Thoracic aorta (tissue), 2 donors: ENCODE results near the gene CALHM5. TPM values are rescaled to one million over a fixed set of nuclear protein-coding genes. Genes with fewer than 3 reads are reported as not detected.

Experiments
- ATAC-seq: fragments of 150-250 bp; one replicate; pipeline ENCODE4 v1.8.0; 2017; ENCODE audit warnings: low read depth; ENCODE audit not compliant: insufficient number of reproducible peaks, low FRiP score
- DNase-seq: peaks from one replicate; pipeline ENCODE4 v3.0.0-alpha.2; 2020; ENCODE audit warnings: low spot score
- H3K27ac ChIP-seq, 2 donors: fragments of 200-600 bp; sonication (generic); 1 replicate in 1 of 2; 2 replicates in 1 of 2; pipeline ENCODE4 v1.5.1; 2016; ENCODE audit warnings: mild to moderate bottlenecking in 2 of 2, moderate library complexity in 2 of 2
- H3K27me3 ChIP-seq: fragments of 200-600 bp; sonication (generic); replicated peaks from 2 replicates; pipeline ENCODE4 v1.6.0; 2016; ENCODE audit warnings: mild to moderate bottlenecking; ENCODE audit not compliant: insufficient read depth
- H3K36me3 ChIP-seq: fragments of 200-600 bp; sonication (generic); one replicate; pipeline ENCODE4 v1.5.1; 2016
- H3K4me1 ChIP-seq, 2 donors: fragments of 200-600 bp; sonication (generic); 1 replicate in 1 of 2; 2 replicates in 1 of 2; pipeline versions ENCODE4 v1.5.1 to v1.6.0; 2016; ENCODE audit warnings: low read depth in 2 of 2, mild to moderate bottlenecking in 1 of 2; ENCODE audit not compliant: control insufficient read depth in 1 of 2
- H3K4me3 ChIP-seq: fragments of 200-600 bp; sonication (generic); 2 replicates; pipeline ENCODE4 v1.5.1; 2016; ENCODE audit warnings: mild to moderate bottlenecking
- H3K9me3 ChIP-seq: fragments of 200-600 bp; sonication (generic); 2 replicates; pipeline ENCODE4 v1.5.1; 2016
- total RNA-seq, 2 donors: library from RNA; depleted of rRNA; stranded (reverse); fragments of >200 nt; gene quantifications; one replicate each; pipeline versions ENCODE4 v1.1.0 to v1.2.3, GENCODE V29; 2016
- TF ChIP-seq, protein P1 (sequence below): fragments of 200-600 bp; sonication (generic); IDR thresholded peaks from one replicate; pipeline ENCODE4 v1.5.1; 2019; ENCODE audit warnings: antibody characterized with exemption

CALHM5 gene
- total RNA-seq, 2 donors from 2014 or later = 14.0 to 16.7 TPM

DNA sequence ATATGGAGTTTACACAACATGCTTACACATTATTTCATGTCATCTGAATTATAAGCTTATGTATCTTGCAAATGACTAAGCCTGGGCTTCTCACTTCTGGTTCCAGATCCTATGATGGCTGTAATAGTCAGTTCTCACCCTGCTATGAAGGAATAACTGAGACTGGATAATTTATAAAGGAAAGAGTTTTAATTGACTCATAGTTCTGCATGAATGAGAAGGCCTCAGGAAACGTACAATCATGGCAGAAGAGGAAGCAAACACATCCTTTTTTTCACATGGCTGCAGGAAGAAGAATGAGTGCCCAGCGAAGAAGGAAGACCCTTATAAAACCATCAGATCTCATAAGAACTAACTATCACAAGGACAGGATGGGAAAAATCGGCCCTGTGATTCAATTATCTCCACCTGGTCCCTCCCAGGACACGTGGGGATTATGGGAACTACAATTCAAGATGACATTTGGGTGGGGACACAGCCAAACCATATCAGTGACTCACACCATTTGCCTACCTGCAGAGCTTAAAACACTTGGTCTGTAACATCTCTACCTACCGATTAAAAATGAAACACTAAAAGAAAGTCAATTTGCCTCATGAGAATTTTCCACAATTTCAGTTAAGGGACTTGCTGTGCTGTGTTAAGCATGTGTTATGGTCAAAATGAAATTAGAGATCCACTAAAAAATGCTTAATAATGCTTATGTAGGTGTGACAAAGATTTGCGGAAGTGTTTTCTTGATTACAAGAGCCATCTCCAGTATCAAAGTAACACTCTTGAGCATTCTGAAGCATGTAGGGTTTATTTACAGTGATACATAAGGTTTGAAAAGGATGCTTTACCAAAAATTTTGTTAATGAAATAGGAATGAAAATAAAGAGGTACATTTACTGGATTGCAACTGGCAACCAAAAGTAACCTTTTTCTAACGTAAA is 57.6 kb downstream of the CALHM5 start:
- Histone ChIP-seq H3K27ac (no peak overlapping the region), H3K27me3 (no peaks in the 10 kb centered on the region), H3K4me1 (peaks cover 8 to 20% of the 10 kb centered on the region in 2 donors), H3K9me3 (no peaks in the 10 kb centered on the region), H3K36me3 (no peaks in the 10 kb centered on the region), H3K4me3 (no peak overlapping the region)
- DNase-seq = no peak
- no peak for ATAC-seq
- TF ChIP-seq, protein P1, sequence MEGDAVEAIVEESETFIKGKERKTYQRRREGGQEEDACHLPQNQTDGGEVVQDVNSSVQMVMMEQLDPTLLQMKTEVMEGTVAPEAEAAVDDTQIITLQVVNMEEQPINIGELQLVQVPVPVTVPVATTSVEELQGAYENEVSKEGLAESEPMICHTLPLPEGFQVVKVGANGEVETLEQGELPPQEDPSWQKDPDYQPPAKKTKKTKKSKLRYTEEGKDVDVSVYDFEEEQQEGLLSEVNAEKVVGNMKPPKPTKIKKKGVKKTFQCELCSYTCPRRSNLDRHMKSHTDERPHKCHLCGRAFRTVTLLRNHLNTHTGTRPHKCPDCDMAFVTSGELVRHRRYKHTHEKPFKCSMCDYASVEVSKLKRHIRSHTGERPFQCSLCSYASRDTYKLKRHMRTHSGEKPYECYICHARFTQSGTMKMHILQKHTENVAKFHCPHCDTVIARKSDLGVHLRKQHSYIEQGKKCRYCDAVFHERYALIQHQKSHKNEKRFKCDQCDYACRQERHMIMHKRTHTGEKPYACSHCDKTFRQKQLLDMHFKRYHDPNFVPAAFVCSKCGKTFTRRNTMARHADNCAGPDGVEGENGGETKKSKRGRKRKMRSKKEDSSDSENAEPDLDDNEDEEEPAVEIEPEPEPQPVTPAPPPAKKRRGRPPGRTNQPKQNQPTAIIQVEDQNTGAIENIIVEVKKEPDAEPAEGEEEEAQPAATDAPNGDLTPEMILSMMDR = no peak

- Histone ChIP-seq H3K27ac (peak within 1 kb of the TSS; percentile 92 to 93), H3K27me3 (no peaks in the 10 kb centered on the region), H3K4me3 (peak within 1 kb of the TSS; percentile 77), H3K36me3 (no peaks in the 10 kb centered on the region), H3K4me1 (peaks cover 8 to 20% of the 10 kb centered on the region in 2 donors), H3K9me3 (no peaks in the 10 kb centered on the region)
- ATAC-seq (peak; percentile 95), DNase-seq (peak; percentile 97)
- TF ChIP-seq, protein P1 = peak; percentile 31
Observed at GRCh38 chr6:116570856-116571682, 59.6 kb downstream of the CALHM5 start, which contains the start of gene RWDD1. RWDD1 (plus strand) TSS chr6:116571504; CDS start chr6:116571583, 79 bp downstream.

DNA sequence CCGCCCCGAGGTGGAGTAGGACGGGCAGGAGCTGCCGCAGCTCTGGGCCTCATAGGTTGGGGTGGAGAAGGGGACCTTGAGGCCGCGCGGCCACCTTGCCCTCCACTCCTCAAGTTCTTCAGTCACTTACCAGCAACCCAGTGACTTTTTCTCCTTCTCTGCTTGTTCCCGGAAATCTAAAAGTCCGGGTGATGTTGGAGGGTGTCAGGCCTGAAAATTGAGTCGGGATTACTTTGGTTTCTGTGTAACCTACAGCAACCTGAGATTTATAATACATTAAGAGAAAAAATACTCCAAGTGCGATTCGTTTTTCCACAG is 60.2 kb downstream of the CALHM5 start:
- no peak for ATAC-seq
- H3K4me3 ChIP-seq = peak overlapping the region; percentile 77
- peak overlapping the region; percentile 92 to 93 for H3K27ac ChIP-seq
- no peaks in the 10 kb centered on the region for H3K27me3 ChIP-seq
- no peak for DNase-seq
- TF ChIP-seq, protein P1 = no peak
- peaks cover 8 to 20% of the 10 kb centered on the region in 2 donors for H3K4me1 ChIP-seq
- no peaks in the 10 kb centered on the region for H3K9me3 ChIP-seq
- no peaks in the 10 kb centered on the region for H3K36me3 ChIP-seq

DNA sequence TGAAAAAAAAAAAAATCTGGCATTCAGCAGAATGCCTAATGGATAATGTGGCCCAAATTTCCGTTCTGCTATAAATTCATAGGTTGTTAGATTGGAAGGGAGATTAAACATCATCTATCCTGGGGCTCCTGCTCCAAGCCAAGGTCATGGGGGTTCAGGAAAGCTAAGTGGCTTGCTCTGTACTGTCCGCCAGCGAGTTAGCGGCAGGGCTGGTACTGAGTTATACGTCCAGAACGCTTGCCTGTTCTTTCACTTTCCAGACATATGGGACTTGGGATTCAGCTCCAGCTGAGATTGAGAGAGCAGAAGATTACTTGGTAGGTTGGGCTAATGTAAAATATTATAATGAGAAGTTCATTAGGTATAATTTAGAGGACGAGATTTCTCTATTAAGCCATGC is 60.7 kb downstream of the CALHM5 start:
- Histone ChIP-seq H3K9me3 (no peaks in the 10 kb centered on the region), H3K27ac (peak overlapping the region in 1 of 2 donors; percentile 93), H3K4me3 (peak overlapping the region; percentile 77), H3K36me3 (no peaks in the 10 kb centered on the region), H3K4me1 (peaks cover 8 to 20% of the 10 kb centered on the region in 2 donors), H3K27me3 (no peaks in the 10 kb centered on the region)
- ATAC-seq (no peak), DNase-seq (no peak)
- TF ChIP-seq, protein P1 = no peak

Other genes starting within 250 kb of the CALHM5 start
- gene TSPYL1, start 231.7 kb upstream of the CALHM5 start, total RNA-seq = 10 to 100 TPM; 60.0 to 74.9 TPM
- 10 to 100 TPM; 46.7 to 65.2 TPM for gene DSE, start 140.7 kb upstream of the CALHM5 start, total RNA-seq
- gene CALHM6, start 50.3 kb upstream of the CALHM5 start, total RNA-seq = 10 to 100 TPM in 1 of 2 donors, 1 to 10 TPM in 1; 3.9 to 15.0 TPM
- gene TRAPPC3L, start 34.0 kb downstream of the CALHM5 start, total RNA-seq = not detected
- not detected for gene CALHM4, start 42.1 kb downstream of the CALHM5 start, total RNA-seq
- 10 to 100 TPM; 19.5 to 51.0 TPM for gene RWDD1, start 59.9 kb downstream of the CALHM5 start, total RNA-seq
- under 1 TPM; 0.78 to 0.95 TPM for gene RSPH4A, start 104.8 kb downstream of the CALHM5 start, total RNA-seq
- gene ZUP1, start 157.1 kb downstream of the CALHM5 start, total RNA-seq = 1 to 10 TPM; 6.8 to 7.3 TPM
- gene KPNA5, start 169.6 kb downstream of the CALHM5 start, total RNA-seq = 1 to 10 TPM; 6.0 to 9.7 TPM